H1 (cell line): ENCODE results near the gene UGGT2. TPM values are rescaled to one million over a fixed set of nuclear protein-coding genes. Genes with fewer than 3 reads are reported as not detected.

ENCODE experiments used
- CTCF ChIA-PET: fragments of 300-600 bp; sonication (Branson Sonifier 250); formaldehyde crosslinking; loops from one replicate; lab custom pipeline; 2021; ENCODE audit not compliant: partially characterized antibody; lab: Charles Lee
- POLR2A ChIA-PET: fragments of 300-600 bp; sonication (Branson Sonifier 250); formaldehyde crosslinking; loops from one replicate; lab custom pipeline; 2021; ENCODE audit warnings: inconsistent platforms; ENCODE audit not compliant: partially characterized antibody; lab: Charles Lee
- DNase-seq, 2 experiments: peaks; one replicate each; pipeline versions ENCODE4 v3.0.0 to v3.0.0-alpha.2; 2010 to 2022; ENCODE audit warnings: low spot score in 2 of 2, low read depth in 1 of 2, mixed read lengths in 1 of 2
- FAIRE-seq: peaks from 2 replicates; lab custom pipeline; 2011; peaks lifted over from hg19 to GRCh38; lab: Jason Lieb, UNC
- H2AFZ ChIP-seq: 2 replicates; pipeline ENCODE4 v1.8.1; 2012; ENCODE audit warnings: low read length, inconsistent platforms
- H2AK5ac ChIP-seq: 2 replicates; pipeline ENCODE4 v1.6.1; 2013; ENCODE audit warnings: low read depth, low read length
- H2BK120ac ChIP-seq: replicated peaks from 2 replicates; pipeline ENCODE3; 2013; ENCODE audit warnings: low read depth, low read length, inconsistent platforms
- H2BK12ac ChIP-seq: 2 replicates; pipeline ENCODE4 v1.6.1; 2013; ENCODE audit warnings: low read depth, low read length
- H2BK15ac ChIP-seq: 2 replicates; pipeline ENCODE4 v1.6.1; 2013; ENCODE audit warnings: low read length
- H2BK20ac ChIP-seq: 2 replicates; pipeline ENCODE4 v1.6.1; 2013; ENCODE audit warnings: low read length
- H2BK5ac ChIP-seq: 2 replicates; pipeline ENCODE4 v1.6.1; 2013; ENCODE audit warnings: low read depth, low read length
- H3K14ac ChIP-seq: 2 replicates; pipeline ENCODE4 v1.6.1; 2013; ENCODE audit warnings: inconsistent platforms; ENCODE audit not compliant: insufficient read length
- H3K18ac ChIP-seq: 2 replicates; pipeline ENCODE4 v1.6.1; 2013; ENCODE audit warnings: low read length; ENCODE audit errors: extremely low read depth
- H3K23ac ChIP-seq: 2 replicates; pipeline ENCODE4 v1.6.1; 2013; ENCODE audit warnings: inconsistent platforms; ENCODE audit not compliant: insufficient read length
- H3K23me2 ChIP-seq: 2 replicates; pipeline ENCODE4 v1.6.1; 2013; ENCODE audit warnings: low read depth, low read length
- H3K27ac ChIP-seq: 2 replicates; pipeline ENCODE4 v1.6.1; 2011; ENCODE audit warnings: low read depth, low read length, inconsistent platforms
- H3K27me3 ChIP-seq, 4 experiments: replicated peaks in 1 of 4; 1 replicate in 1 of 4; 2 replicates in 3 of 4; pipeline versions ENCODE4 v1.6.1 to v1.8.1; 2011 to 2013; ENCODE audit warnings: low read length in 3 of 4, mild to moderate bottlenecking in 3 of 4, inconsistent platforms in 2 of 4, mixed read lengths in 2 of 4, moderate library complexity in 1 of 4; ENCODE audit not compliant: control insufficient read depth in 3 of 4, insufficient read depth in 3 of 4; ENCODE audit errors: extremely low read depth in 1 of 4
- H3K36me3 ChIP-seq, 4 experiments: 2 replicates each; pipeline versions ENCODE4 v1.6.1 to v1.8.1; 2011 to 2013; ENCODE audit warnings: mild to moderate bottlenecking in 4 of 4, low read length in 3 of 4, moderate library complexity in 2 of 4, control low read depth in 1 of 4, inconsistent platforms in 1 of 4; ENCODE audit not compliant: insufficient read depth in 4 of 4, control insufficient read depth in 2 of 4
- H3K4ac ChIP-seq: replicated peaks from 2 replicates; pipeline ENCODE3; 2013; ENCODE audit warnings: low read length, low read depth, mixed read lengths, inconsistent platforms; ENCODE audit not compliant: insufficient read length
- H3K4me1 ChIP-seq, 4 experiments: replicated peaks in 1 of 4; 1 replicate in 1 of 4; 2 replicates in 3 of 4; pipeline versions ENCODE4 v1.6.1 to v1.8.1; 2011 to 2013; ENCODE audit warnings: low read length in 3 of 4, inconsistent platforms in 2 of 4, mixed read lengths in 1 of 4; ENCODE audit not compliant: insufficient read depth in 4 of 4, control insufficient read depth in 3 of 4
- H3K4me2 ChIP-seq, 2 experiments: 2 replicates each; pipeline versions ENCODE4 v1.6.1 to v1.8.1; 2011 to 2013; ENCODE audit warnings: low read depth in 2 of 2, low read length in 2 of 2, control low read depth in 1 of 2, inconsistent platforms in 1 of 2, mild to moderate bottlenecking in 1 of 2; ENCODE audit not compliant: insufficient read depth in 1 of 2
- H3K4me3 ChIP-seq, 4 experiments: fragments of 200-600, 300-600 bp in 1 of 4; sonication (generic), shearing (Covaris generic), sonication (Bioruptor Twin) in 1 of 4; 2 replicates each; pipeline versions ENCODE4 v1.5.1 to v1.8.1; 2011 to 2016; ENCODE audit warnings: low read length in 4 of 4, low read depth in 3 of 4, control low read depth in 2 of 4, inconsistent platforms in 2 of 4, mild to moderate bottlenecking in 2 of 4, mixed read lengths in 1 of 4, moderate library complexity in 1 of 4; ENCODE audit not compliant: insufficient read depth in 2 of 4; ENCODE audit errors: extremely low read depth in 1 of 4
- H3K56ac ChIP-seq: replicated peaks from 2 replicates; pipeline ENCODE3; 2013; ENCODE audit warnings: low read depth, mild to moderate bottlenecking, mixed read lengths, low read length, inconsistent platforms; ENCODE audit not compliant: insufficient read length
- H3K79me1 ChIP-seq: 2 replicates; pipeline ENCODE4 v1.6.1; 2013; ENCODE audit warnings: low read depth, low read length, control low read depth
- H3K79me2 ChIP-seq, 2 experiments: 2 replicates each; pipeline versions ENCODE4 v1.6.1 to v1.8.1; 2012 to 2013; ENCODE audit warnings: low read length in 2 of 2, mild to moderate bottlenecking in 2 of 2, inconsistent platforms in 1 of 2; ENCODE audit not compliant: insufficient read depth in 2 of 2, control insufficient read depth in 1 of 2
- H3K9ac ChIP-seq, 4 experiments: replicated peaks in 1 of 4; 1 replicate in 1 of 4; 2 replicates in 3 of 4; pipeline versions ENCODE4 v1.6.1 to v1.8.1; 2011 to 2013; ENCODE audit warnings: low read depth in 3 of 4, low read length in 3 of 4, control low read depth in 2 of 4, mild to moderate bottlenecking in 2 of 4, moderate library complexity in 2 of 4, inconsistent platforms in 1 of 4; ENCODE audit errors: extremely low read depth in 1 of 4
- H3K9me3 ChIP-seq, 2 experiments: 2 replicates each; pipeline versions ENCODE4 v1.6.1 to v1.8.1; 2012 to 2013; ENCODE audit warnings: mild to moderate bottlenecking in 2 of 2, moderate library complexity in 2 of 2, control low read depth in 1 of 2, inconsistent platforms in 1 of 2, low read depth in 1 of 2, low read length in 1 of 2, mixed read lengths in 1 of 2; ENCODE audit not compliant: insufficient read depth in 2 of 2
- H4K20me1 ChIP-seq, 2 experiments: replicated peaks in 1 of 2; 2 replicates each; pipeline versions ENCODE3 to v1.8.1; 2011 to 2013; ENCODE audit warnings: inconsistent platforms in 2 of 2, low read length in 2 of 2, mild to moderate bottlenecking in 1 of 2; ENCODE audit not compliant: insufficient read depth in 2 of 2, control insufficient read depth in 1 of 2
- H4K5ac ChIP-seq: 2 replicates; pipeline ENCODE4 v1.6.1; 2013; ENCODE audit warnings: low read length, low read depth, mixed read lengths, inconsistent platforms; ENCODE audit not compliant: insufficient read length
- H4K8ac ChIP-seq: 2 replicates; pipeline ENCODE4 v1.8.0; 2013; ENCODE audit warnings: mild to moderate bottlenecking, moderate library complexity, low read length, inconsistent platforms; ENCODE audit not compliant: insufficient read depth; ENCODE audit errors: extremely low read depth
- H4K91ac ChIP-seq: replicated peaks from 2 replicates; pipeline ENCODE3; 2013; ENCODE audit warnings: low read length, mixed read lengths, inconsistent platforms; ENCODE audit not compliant: insufficient read length
- ATF3 ChIP-seq: IDR thresholded peaks from 2 replicates; pipeline ENCODE4 v1.6.1; 2011; ENCODE audit warnings: low read depth, mild to moderate bottlenecking, low read length; ENCODE audit not compliant: insufficient read depth
- CREB1 ChIP-seq: IDR thresholded peaks from 2 replicates; pipeline ENCODE4 v1.6.1; 2012; ENCODE audit warnings: inconsistent platforms
- E2F6 ChIP-seq: IDR thresholded peaks from 2 replicates; pipeline ENCODE4 v1.6.1; 2012; ENCODE audit warnings: inconsistent platforms
- FOSL1 ChIP-seq: IDR thresholded peaks from 2 replicates; pipeline ENCODE4 v1.6.1; 2011; ENCODE audit warnings: mild to moderate bottlenecking, low read depth, low read length, moderate library complexity; ENCODE audit not compliant: insufficient read depth
- HDAC6 ChIP-seq: IDR thresholded peaks from one replicate; pipeline ENCODE4 v1.7.1; 2012; ENCODE audit warnings: low read depth, mild to moderate bottlenecking, inconsistent platforms, low read length, moderate library complexity
- JUND ChIP-seq: IDR thresholded peaks from 2 replicates; pipeline ENCODE4 v1.6.1; 2011; ENCODE audit warnings: mild to moderate bottlenecking, improper control_type of control experiment, low read length
- KDM1A ChIP-seq: fragments of 200-600, 300-600 bp; sonication (generic); IDR thresholded peaks from 2 replicates; pipeline ENCODE4 v1.7.1; 2016; ENCODE audit warnings: mild to moderate bottlenecking, low read length, borderline replicate concordance
- KDM5A ChIP-seq: fragments of 200-600 bp; IDR thresholded peaks from 2 replicates; pipeline ENCODE4 v1.7.1; 2012; ENCODE audit warnings: mild to moderate bottlenecking, low read length, inconsistent platforms, mixed read lengths
- MAX ChIP-seq: IDR thresholded peaks from 2 replicates; pipeline ENCODE4 v1.6.1; 2012; ENCODE audit warnings: inconsistent platforms
- POU5F1 ChIP-seq: IDR thresholded peaks from 2 replicates; pipeline ENCODE4 v1.6.1; 2011; ENCODE audit warnings: low read depth, mild to moderate bottlenecking, low read length, moderate library complexity
- SIN3A ChIP-seq, 2 experiments: IDR thresholded peaks in 1 of 2; conservative IDR thresholded peaks in 1 of 2; 2 replicates each; pipeline ENCODE4 v1.6.1; 2011 to 2012; ENCODE audit warnings: low read length in 2 of 2, improper control_type of control experiment in 1 of 2, low read depth in 1 of 2, mild to moderate bottlenecking in 1 of 2
- SP2 ChIP-seq: IDR thresholded peaks from 2 replicates; pipeline ENCODE4 v1.6.1; 2012; ENCODE audit warnings: mild to moderate bottlenecking, low read length, inconsistent platforms
- SP4 ChIP-seq: IDR thresholded peaks from 2 replicates; pipeline ENCODE4 v1.6.1; 2012; ENCODE audit warnings: low read length, inconsistent platforms
- SRF ChIP-seq: IDR thresholded peaks from 2 replicates; pipeline ENCODE4 v1.6.1; 2011; ENCODE audit warnings: mild to moderate bottlenecking, low read depth, low read length, moderate library complexity
- WGBS, 2 experiments: shearing (Covaris generic) in 1 of 2; methylation state at CpG; one replicate each; pipeline versions ENCODE4 v1.1.6 to v1.1.7; 2013 to 2015; ENCODE audit warnings: low lambda C conversion rate in 2 of 2, mixed read lengths in 2 of 2, inconsistent platforms in 1 of 2, low coverage in 1 of 2, missing lambda C conversion rate in 1 of 2; ENCODE audit not compliant: insufficient replicate concordance in 2 of 2, insufficient coverage in 1 of 2, insufficient read length in 1 of 2; ENCODE audit errors: extremely low coverage in 1 of 2, missing lambda C conversion rate in 1 of 2; 5-methylcytosine and 5-hydroxymethylcytosine counted together
- polyA plus RNA-seq, 7 experiments: library from polyadenylated mRNA; depleted of rRNA in 3 of 7; stranded (reverse) in 5 of 7; unstranded in 2 of 7; fragments of >200 nt in 5 of 7; fragments of 200-250 nt in 2 of 7; gene quantifications; 1 replicate in 5 of 7; 2 replicates in 1 of 7; 4 replicates in 1 of 7; pipeline versions ENCODE4 v1.2.1 to v1.2.3, GENCODE V29; 2011 to 2013; ENCODE audit warnings: missing spikeins in 2 of 7, mixed read lengths in 2 of 7
- total RNA-seq: library from RNA; stranded (reverse); fragmentation: NEBNext Ultra II Directional; extraction: Animal tissue kit (Norgen Biotek cat#: 25700); gene quantifications from 2 replicates; pipeline ENCODE4 v1.2.1, GENCODE V29; 2021

The UGGT2 gene
- total and polyA plus RNA-seq, 2 of the 8 experiments (the other 6 are each of a cell fraction or from before 2014, with no cell fraction given), result 5.9 to 25.1 TPM

- no peak for FAIRE-seq
These were observed 84.3 kb downstream of the UGGT2 start for GRCh38 chr13:95968906-95969305.

More at GRCh38 chr13:95968906-95969305, 84.3 kb downstream of the UGGT2 start:
- POLR2A ChIA-PET, result no interaction called here
- TF ChIP-seq SRF (no peak), SP2 (no peak), HDAC6 (no peak), JUND (no peak), E2F6 (no peak), POU5F1 (no peak), MAX (no peak), CREB1 (no peak), KDM1A (no peak), FOSL1 (no peak), SP4 (no peak), ATF3 (no peak), SIN3A (conservative IDR thresholded peaks at IDR 0.05 in 1 of 2, IDR thresholded peaks at IDR 0.05 in 1 of 2; ENCODE audit: low read depth in 1 of 2, low read length in 2 of 2) (no peak), KDM5A (no peak)
- TF ChIP-seq, all 59 proteins: peak for 0
- Histone ChIP-seq H3K4me1 (no peaks in the 10 kb centered on the region), H3K79me2 (no peaks in the 10 kb centered on the region), H2BK20ac (no peak overlapping the region), H3K14ac (no peak overlapping the region), H2AK5ac (no peak overlapping the region), H3K4me3 (no peak overlapping the region), H3K18ac (no peak overlapping the region), H2BK15ac (no peak overlapping the region), H3K27me3 (no peaks in the 10 kb centered on the region), H2AFZ (no peak overlapping the region), H3K79me1 (no peaks in the 10 kb centered on the region; the same call in 1 of the 2 replicates), H3K27ac (no peak overlapping the region), H3K4ac (no peak overlapping the region), H2BK120ac (no peak overlapping the region), H3K9me3 (no peaks in the 10 kb centered on the region), H3K4me2 (no peak overlapping the region), H3K9ac (no peak overlapping the region), H4K5ac (no peak overlapping the region), H4K8ac (no peak overlapping the region), H3K56ac (no peak overlapping the region), H2BK5ac (no peak overlapping the region), H3K36me3 (peaks cover 0 to 4% (median 0%) of the 10 kb centered on the region in 4 experiments; a peak in 2 of 8 replicates), H2BK12ac (no peak overlapping the region), H3K23me2 (no peaks in the 10 kb centered on the region), H3K23ac (no peak overlapping the region), H4K91ac (no peak overlapping the region), H4K20me1 (no peaks in the 10 kb centered on the region)
- DNase-seq, result no peak
- WGBS, 2 experiments, result 90% methylated on average over 2 of the region's 2 CpGs; no CpG with 5 or more reads in 1 of the 2 experiments
- CTCF ChIA-PET, result interaction anchor here (0.6 to 0.7 kb wide), 2 partner anchors 14 to 246 kb away, joined by 3 read pairs; no protein-coding TSS in a partner anchor
